OCI-LY1 (cell line): ENCODE measurements around the gene NUMA1.

ENCODE experiments used
- CTCF ChIP-seq: fragments of 200-600 bp; sonication (generic), shearing (Covaris generic); IDR thresholded peaks from 2 replicates; pipeline ENCODE4 v1.5.1; 2017; ENCODE audit warnings: mild to moderate bottlenecking, antibody characterized with exemption, low read length, moderate library complexity, mixed read lengths
- EZH2 ChIP-seq: fragments of 200-600 bp; sonication (generic), shearing (Covaris generic); IDR thresholded peaks from 2 replicates; pipeline ENCODE4 v1.8.0; 2017; ENCODE audit warnings: borderline replicate concordance, mixed run types, mild to moderate bottlenecking, antibody characterized with exemption, low read length, moderate library complexity, mixed read lengths

GRCh38 chr11:72078477-72078876, 1.9 kb downstream of the NUMA1 start:
- TF ChIP-seq CTCF (no peak), EZH2 (no peak)
